Measurements from ENCODE around the gene PNP.

The PNP gene

DNA sequence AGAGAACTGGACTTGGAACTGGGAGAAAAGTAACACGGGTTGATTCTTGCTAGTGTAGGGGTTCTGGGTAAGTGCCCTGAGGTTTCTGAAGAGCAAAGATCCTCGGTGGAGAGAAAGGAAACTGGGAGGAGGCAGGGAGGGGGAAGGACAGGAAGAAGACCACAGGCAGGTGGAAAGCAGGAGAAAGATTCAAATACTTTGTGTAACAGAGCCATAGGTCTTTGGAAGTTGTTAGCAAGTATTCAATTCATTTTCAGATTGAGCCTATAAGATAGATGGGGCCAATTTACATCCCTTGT, 1.3 kb downstream of the PNP start:
- Histone ChIP-seq H3K4me3 (ENCODE audit: low read length in 2 of 2) (peak overlapping the region; percentile 95), H3K27ac (ENCODE audit: low read depth in 2 of 2, low read length in 2 of 2) (peak overlapping the region; percentile 93 to 95), H3K9me3 (ENCODE audit: control insufficient read depth in 2 of 2, low read length in 2 of 2) (no peaks in the 10 kb centered on the region), H3K4me1 (ENCODE audit: control insufficient read depth in 2 of 2, insufficient read depth in 2 of 2, low read length in 2 of 2) (peaks cover 7 to 16% of the 10 kb centered on the region in 2 donors), H3K27me3 (ENCODE audit: control insufficient read depth in 2 of 2, insufficient read depth in 2 of 2, low read length in 2 of 2) (no peaks in the 10 kb centered on the region), H3K36me3 (ENCODE audit: control insufficient read depth in 2 of 2, insufficient read depth in 2 of 2, low read length in 2 of 2) (peaks cover 28 to 32% of the 10 kb centered on the region in 2 donors), H3K9ac (ENCODE audit: low read depth in 1 of 2, low read length in 2 of 2) (peak overlapping the region; percentile 91 to 94)

GRCh38 chr14:20472536-20473169, 3.4 kb downstream of the PNP start:
- Histone ChIP-seq H3K9me3 (ENCODE audit: control insufficient read depth in 2 of 2, low read length in 2 of 2) (no peaks in the 10 kb centered on the region), H3K4me3 (ENCODE audit: low read length in 2 of 2) (no peak overlapping the region), H3K27me3 (ENCODE audit: control insufficient read depth in 2 of 2, insufficient read depth in 2 of 2, low read length in 2 of 2) (no peaks in the 10 kb centered on the region), H3K9ac (ENCODE audit: low read depth in 1 of 2, low read length in 2 of 2) (no peak overlapping the region), H3K27ac (ENCODE audit: low read depth in 2 of 2, low read length in 2 of 2) (no peak overlapping the region), H3K36me3 (ENCODE audit: control insufficient read depth in 2 of 2, insufficient read depth in 2 of 2, low read length in 2 of 2) (peaks cover 48 to 52% of the 10 kb centered on the region in 2 donors), H3K4me1 (ENCODE audit: control insufficient read depth in 2 of 2, insufficient read depth in 2 of 2, low read length in 2 of 2) (peaks cover 11 to 16% of the 10 kb centered on the region in 2 donors)

DNA sequence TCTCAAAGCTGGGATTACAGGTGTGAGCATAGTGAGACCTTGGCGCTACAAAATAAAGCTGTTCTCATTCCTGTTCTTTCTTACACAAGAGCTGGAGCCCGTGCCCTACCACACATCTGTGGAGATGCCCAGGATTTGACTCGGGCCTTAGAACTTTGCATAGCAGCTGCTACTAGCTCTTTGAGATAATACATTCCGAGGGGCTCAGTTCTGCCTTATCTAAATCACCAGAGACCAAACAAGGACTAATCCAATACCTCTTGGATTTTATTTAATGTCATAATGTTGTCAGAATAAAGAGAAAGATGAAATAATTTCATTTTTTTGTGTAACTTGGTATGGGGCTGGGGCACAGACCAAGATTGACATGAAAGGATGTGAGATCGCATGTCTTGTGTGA, 7.6 kb downstream of the PNP start:
- Histone ChIP-seq H3K9me3 (ENCODE audit: control insufficient read depth in 2 of 2, low read length in 2 of 2) (no peaks in the 10 kb centered on the region), H3K27ac (ENCODE audit: low read depth in 2 of 2, low read length in 2 of 2) (peak overlapping the region in 1 of 2 donors; percentile 59), H3K4me1 (ENCODE audit: control insufficient read depth in 2 of 2, insufficient read depth in 2 of 2, low read length in 2 of 2) (peaks cover 0 to 5% of the 10 kb centered on the region in 2 donors), H3K4me3 (ENCODE audit: low read length in 2 of 2) (no peak overlapping the region), H3K27me3 (ENCODE audit: control insufficient read depth in 2 of 2, insufficient read depth in 2 of 2, low read length in 2 of 2) (no peaks in the 10 kb centered on the region), H3K9ac (ENCODE audit: low read depth in 1 of 2, low read length in 2 of 2) (no peak overlapping the region), H3K36me3 (ENCODE audit: control insufficient read depth in 2 of 2, insufficient read depth in 2 of 2, low read length in 2 of 2) (peaks cover 51 to 60% of the 10 kb centered on the region in 2 donors)

DNA sequence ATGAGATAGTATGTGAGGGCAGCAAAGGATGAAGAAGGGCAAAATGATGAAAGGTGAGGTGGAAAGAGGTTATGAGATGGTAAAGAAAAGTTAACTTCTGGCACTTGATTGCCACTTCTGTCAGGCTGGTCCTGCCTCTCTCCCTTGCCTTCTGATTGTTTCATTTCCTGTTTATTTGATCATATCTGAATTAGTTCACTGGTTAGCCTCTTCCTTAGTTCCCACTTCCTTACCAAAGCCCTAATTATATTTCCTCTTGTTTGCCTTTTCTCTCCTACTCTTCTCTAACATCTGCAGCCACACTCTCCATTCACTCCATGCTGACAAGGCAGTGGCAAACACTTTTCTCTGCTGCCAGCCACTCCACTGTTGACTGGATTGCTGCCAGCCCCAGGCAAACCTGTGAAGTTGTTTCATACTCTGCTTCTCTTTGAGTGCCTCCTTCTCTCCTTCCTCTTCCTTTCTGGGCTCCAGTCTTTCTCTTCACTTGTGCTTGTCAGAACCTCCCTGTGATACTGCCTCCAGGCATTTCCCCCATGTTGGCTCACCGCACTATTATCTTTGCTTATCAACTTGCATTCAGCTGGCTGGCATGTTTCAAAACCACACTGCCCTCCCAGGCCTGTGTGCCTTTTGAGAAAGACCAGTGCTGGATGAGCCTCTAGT, 8.1 kb downstream of the PNP start:
- Histone ChIP-seq H3K4me3 (ENCODE audit: low read length in 2 of 2) (no peak overlapping the region), H3K27me3 (ENCODE audit: control insufficient read depth in 2 of 2, insufficient read depth in 2 of 2, low read length in 2 of 2) (no peaks in the 10 kb centered on the region), H3K9ac (ENCODE audit: low read depth in 1 of 2, low read length in 2 of 2) (no peak overlapping the region), H3K36me3 (ENCODE audit: control insufficient read depth in 2 of 2, insufficient read depth in 2 of 2, low read length in 2 of 2) (peaks cover 48 to 56% of the 10 kb centered on the region in 2 donors), H3K9me3 (ENCODE audit: control insufficient read depth in 2 of 2, low read length in 2 of 2) (no peaks in the 10 kb centered on the region), H3K27ac (ENCODE audit: low read depth in 2 of 2, low read length in 2 of 2) (peak overlapping the region; percentile 22 to 59), H3K4me1 (ENCODE audit: control insufficient read depth in 2 of 2, insufficient read depth in 2 of 2, low read length in 2 of 2) (peaks cover 0 to 4% of the 10 kb centered on the region in 2 donors)

DNA sequence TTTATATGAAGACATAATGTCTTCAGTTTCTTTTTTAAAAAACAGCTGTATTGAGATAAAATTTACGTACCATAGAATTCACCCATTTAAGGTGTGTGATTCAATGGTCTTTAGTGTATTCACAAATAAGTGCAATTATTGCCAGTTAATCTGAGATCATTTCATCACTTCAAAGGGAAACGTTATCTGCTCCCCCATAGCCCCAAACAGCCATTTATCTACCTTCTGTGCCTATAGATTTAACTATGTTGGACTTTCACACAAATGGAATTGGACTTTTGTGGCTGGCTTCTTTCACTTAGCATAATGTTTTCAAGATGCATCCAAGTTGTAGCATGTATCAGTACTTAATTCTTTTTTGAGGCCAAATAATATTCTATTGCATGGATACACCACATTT, 9.7 kb downstream of the PNP start:
- Histone ChIP-seq H3K27me3 (ENCODE audit: control insufficient read depth in 2 of 2, insufficient read depth in 2 of 2, low read length in 2 of 2) (no peaks in the 10 kb centered on the region), H3K36me3 (ENCODE audit: control insufficient read depth in 2 of 2, insufficient read depth in 2 of 2, low read length in 2 of 2) (peaks cover 38 to 44% of the 10 kb centered on the region in 2 donors), H3K9me3 (ENCODE audit: control insufficient read depth in 2 of 2, low read length in 2 of 2) (no peaks in the 10 kb centered on the region), H3K4me1 (ENCODE audit: control insufficient read depth in 2 of 2, insufficient read depth in 2 of 2, low read length in 2 of 2) (peaks cover 0 to 4% of the 10 kb centered on the region in 2 donors), H3K4me3 (ENCODE audit: low read length in 2 of 2) (no peak overlapping the region), H3K27ac (ENCODE audit: low read depth in 2 of 2, low read length in 2 of 2) (no peak overlapping the region), H3K9ac (ENCODE audit: low read depth in 1 of 2, low read length in 2 of 2) (no peak overlapping the region)

GRCh38 chr14:20482382-20482781, 13.2 kb downstream of the PNP start:
- Histone ChIP-seq H3K4me1 (ENCODE audit: control insufficient read depth in 2 of 2, insufficient read depth in 2 of 2, low read length in 2 of 2) (peaks cover 0 to 3% of the 10 kb centered on the region in 2 donors), H3K36me3 (ENCODE audit: control insufficient read depth in 2 of 2, insufficient read depth in 2 of 2, low read length in 2 of 2) (peaks cover 5 to 11% of the 10 kb centered on the region in 2 donors), H3K9ac (ENCODE audit: low read depth in 1 of 2, low read length in 2 of 2) (no peak overlapping the region), H3K27me3 (ENCODE audit: control insufficient read depth in 2 of 2, insufficient read depth in 2 of 2, low read length in 2 of 2) (no peaks in the 10 kb centered on the region), H3K4me3 (ENCODE audit: low read length in 2 of 2) (no peak overlapping the region), H3K9me3 (ENCODE audit: control insufficient read depth in 2 of 2, low read length in 2 of 2) (no peaks in the 10 kb centered on the region), H3K27ac (ENCODE audit: low read depth in 2 of 2, low read length in 2 of 2) (no peak overlapping the region)

- no peak overlapping the region for H3K27ac ChIP-seq (ENCODE audit: low read depth in 2 of 2, low read length in 2 of 2)
- no peaks in the 10 kb centered on the region for H3K36me3 ChIP-seq (ENCODE audit: control insufficient read depth in 2 of 2, insufficient read depth in 2 of 2, low read length in 2 of 2)
- H3K27me3 ChIP-seq (ENCODE audit: control insufficient read depth in 2 of 2, insufficient read depth in 2 of 2, low read length in 2 of 2), result no peaks in the 10 kb centered on the region
- no peaks in the 10 kb centered on the region for H3K4me1 ChIP-seq (ENCODE audit: control insufficient read depth in 2 of 2, insufficient read depth in 2 of 2, low read length in 2 of 2)
- H3K4me3 ChIP-seq (ENCODE audit: low read length in 2 of 2), result no peak overlapping the region
- no peak overlapping the region for H3K9ac ChIP-seq (ENCODE audit: low read depth in 1 of 2, low read length in 2 of 2)
- H3K9me3 ChIP-seq (ENCODE audit: control insufficient read depth in 2 of 2, low read length in 2 of 2), result no peaks in the 10 kb centered on the region
Observed at GRCh38 chr14:20485900-20486299, 16.7 kb downstream of the PNP start.

GRCh38 chr14:20486684-20487395, 17.6 kb downstream of the PNP start:
- Histone ChIP-seq H3K4me3 (ENCODE audit: low read length in 2 of 2) (no peak overlapping the region), H3K27ac (ENCODE audit: low read depth in 2 of 2, low read length in 2 of 2) (no peak overlapping the region), H3K36me3 (ENCODE audit: control insufficient read depth in 2 of 2, insufficient read depth in 2 of 2, low read length in 2 of 2) (no peaks in the 10 kb centered on the region), H3K4me1 (ENCODE audit: control insufficient read depth in 2 of 2, insufficient read depth in 2 of 2, low read length in 2 of 2) (no peaks in the 10 kb centered on the region), H3K27me3 (ENCODE audit: control insufficient read depth in 2 of 2, insufficient read depth in 2 of 2, low read length in 2 of 2) (no peaks in the 10 kb centered on the region), H3K9me3 (ENCODE audit: control insufficient read depth in 2 of 2, low read length in 2 of 2) (no peaks in the 10 kb centered on the region), H3K9ac (ENCODE audit: low read depth in 1 of 2, low read length in 2 of 2) (no peak overlapping the region)

- no peaks in the 10 kb centered on the region for H3K36me3 ChIP-seq (ENCODE audit: control insufficient read depth in 2 of 2, insufficient read depth in 2 of 2, low read length in 2 of 2)
- no peak overlapping the region for H3K9ac ChIP-seq (ENCODE audit: low read depth in 1 of 2, low read length in 2 of 2)
- no peak overlapping the region for H3K4me3 ChIP-seq (ENCODE audit: low read length in 2 of 2)
- H3K4me1 ChIP-seq (ENCODE audit: control insufficient read depth in 2 of 2, insufficient read depth in 2 of 2, low read length in 2 of 2), result no peaks in the 10 kb centered on the region
- no peaks in the 10 kb centered on the region for H3K9me3 ChIP-seq (ENCODE audit: control insufficient read depth in 2 of 2, low read length in 2 of 2)
- H3K27me3 ChIP-seq (ENCODE audit: control insufficient read depth in 2 of 2, insufficient read depth in 2 of 2, low read length in 2 of 2), result no peaks in the 10 kb centered on the region
- H3K27ac ChIP-seq (ENCODE audit: low read depth in 2 of 2, low read length in 2 of 2), result no peak overlapping the region
Observed at GRCh38 chr14:20487396-20487725, 18.2 kb downstream of the PNP start.
